H9 (cell line): ENCODE data around the gene IL17REL. TPM values are rescaled to one million over a fixed set of nuclear protein-coding genes. Genes with fewer than 3 reads are reported as not detected.

Experiments used
- DNase-seq: peaks from one replicate; pipeline ENCODE4 v3.0.0-alpha.2; 2017
- H2AFZ ChIP-seq: one replicate; pipeline ENCODE4 v1.6.1; 2013; ENCODE audit warnings: mild to moderate bottlenecking, low read length, control low read depth, moderate library complexity
- H2AK5ac ChIP-seq: 2 replicates; pipeline ENCODE4 v1.6.1; 2013; ENCODE audit warnings: low read length, control low read depth, mixed read lengths; ENCODE audit not compliant: insufficient read length
- H2BK120ac ChIP-seq: one replicate; pipeline ENCODE4 v1.6.1; 2013; ENCODE audit warnings: low read depth, mild to moderate bottlenecking, low read length, control low read depth, inconsistent platforms; ENCODE audit not compliant: poor library complexity, severe bottlenecking
- H2BK12ac ChIP-seq: 2 replicates; pipeline ENCODE4 v1.6.1; 2013; ENCODE audit warnings: low read length, control low read depth, mixed read lengths, low read depth; ENCODE audit not compliant: insufficient read length
- H2BK15ac ChIP-seq: 2 replicates; pipeline ENCODE4 v1.6.1; 2013; ENCODE audit warnings: low read depth, low read length, control low read depth
- H2BK20ac ChIP-seq: one replicate; pipeline ENCODE4 v1.6.1; 2013; ENCODE audit warnings: low read depth, mild to moderate bottlenecking, low read length, control low read depth, inconsistent platforms; ENCODE audit not compliant: poor library complexity, severe bottlenecking
- H2BK5ac ChIP-seq: 2 replicates; pipeline ENCODE4 v1.6.1; 2013; ENCODE audit warnings: low read length, control low read depth, mixed read lengths; ENCODE audit not compliant: insufficient read length
- H3K14ac ChIP-seq: 2 replicates; pipeline ENCODE4 v1.6.1; 2013; ENCODE audit warnings: low read length, control low read depth; ENCODE audit not compliant: insufficient read depth
- H3K18ac ChIP-seq: 2 replicates; pipeline ENCODE4 v1.6.1; 2013; ENCODE audit warnings: low read depth, mild to moderate bottlenecking, mixed read lengths, low read length, control low read depth; ENCODE audit not compliant: insufficient read length
- H3K23ac ChIP-seq: 2 replicates; pipeline ENCODE4 v1.6.1; 2013; ENCODE audit warnings: low read length, control low read depth, mixed read lengths, low read depth; ENCODE audit not compliant: insufficient read length
- H3K23me2 ChIP-seq: 2 replicates; pipeline ENCODE4 v1.6.1; 2013; ENCODE audit warnings: low read depth, mild to moderate bottlenecking, mixed read lengths, low read length, control low read depth; ENCODE audit not compliant: insufficient read length, poor library complexity, severe bottlenecking
- H3K27ac ChIP-seq: 2 replicates; pipeline ENCODE4 v1.5.1; 2013; ENCODE audit warnings: low read length, control low read depth, mixed read lengths, low read depth; ENCODE audit not compliant: insufficient read length
- H3K27me3 ChIP-seq: 2 replicates; pipeline ENCODE4 v1.6.1; 2013; ENCODE audit warnings: low read length, control low read depth, inconsistent platforms; ENCODE audit not compliant: insufficient read depth
- H3K4ac ChIP-seq: 2 replicates; pipeline ENCODE4 v1.6.1; 2013; ENCODE audit warnings: low read depth, mild to moderate bottlenecking, control low read depth, inconsistent platforms, low read length, moderate library complexity
- H3K4me1 ChIP-seq: 2 replicates; pipeline ENCODE4 v1.6.1; 2013; ENCODE audit warnings: low read length, control low read depth, inconsistent platforms; ENCODE audit not compliant: insufficient read depth
- H3K4me2 ChIP-seq: 2 replicates; pipeline ENCODE4 v1.6.1; 2013; ENCODE audit warnings: low read length, control low read depth, mixed read lengths; ENCODE audit not compliant: insufficient read length, insufficient read depth
- H3K56ac ChIP-seq: 2 replicates; pipeline ENCODE4 v1.6.1; 2013; ENCODE audit warnings: low read depth, mild to moderate bottlenecking, mixed read lengths, low read length, control low read depth; ENCODE audit not compliant: insufficient read length
- H3K79me1 ChIP-seq: 2 replicates; pipeline ENCODE4 v1.6.1; 2013; ENCODE audit warnings: low read depth, mild to moderate bottlenecking, moderate library complexity, low read length, control low read depth, inconsistent platforms; ENCODE audit not compliant: insufficient read depth, poor library complexity, severe bottlenecking
- H3K79me2 ChIP-seq: 2 replicates; pipeline ENCODE4 v1.6.1; 2013; ENCODE audit warnings: low read length, control low read depth, inconsistent platforms; ENCODE audit not compliant: insufficient read depth
- H3K9ac ChIP-seq: 2 replicates; pipeline ENCODE4 v1.6.1; 2013; ENCODE audit warnings: low read length, control low read depth, mixed read lengths; ENCODE audit not compliant: insufficient read length; ENCODE audit errors: extremely low read depth
- H3K9me3 ChIP-seq: one replicate; pipeline ENCODE4 v1.6.1; 2013; ENCODE audit warnings: low read depth, low read length, inconsistent platforms; ENCODE audit not compliant: control insufficient read depth
- H3T11ph ChIP-seq: one replicate; pipeline ENCODE4 v1.6.1; 2013; ENCODE audit warnings: mild to moderate bottlenecking, low read length, control low read depth, inconsistent platforms
- H4K20me1 ChIP-seq: one replicate; pipeline ENCODE4 v1.6.1; 2013; ENCODE audit not compliant: control insufficient read depth, insufficient read length, insufficient read depth
- H4K5ac ChIP-seq: 2 replicates; pipeline ENCODE4 v1.6.1; 2013; ENCODE audit warnings: low read depth, mild to moderate bottlenecking, mixed read lengths, low read length, control low read depth; ENCODE audit not compliant: insufficient read length
- H4K8ac ChIP-seq: replicated peaks from 2 replicates; pipeline ENCODE4 v1.6.1; 2013; ENCODE audit warnings: low read length, control low read depth, mixed read lengths, low read depth; ENCODE audit not compliant: insufficient read length
- H4K91ac ChIP-seq: 2 replicates; pipeline ENCODE4 v1.6.1; 2013; ENCODE audit warnings: low read depth, mild to moderate bottlenecking, moderate library complexity, mixed read lengths, low read length, control low read depth; ENCODE audit not compliant: insufficient read length
- H3K27ac Mint-ChIP-seq, 3 experiments: 2 replicates in 2 of 3; 3 replicates in 1 of 3; pipeline ENCODE4 v1.8.0; 2020 to 2021; ENCODE audit warnings: mixed read lengths in 3 of 3, mild to moderate bottlenecking in 1 of 3, moderate library complexity in 1 of 3
- H3K27me3 Mint-ChIP-seq: 2 replicates; pipeline ENCODE4 v1.8.0; 2021; ENCODE audit warnings: low read depth, mild to moderate bottlenecking, moderate library complexity, mixed read lengths
- H3K36me3 Mint-ChIP-seq, 3 experiments: 2 replicates in 2 of 3; 3 replicates in 1 of 3; pipeline ENCODE4 v1.8.0; 2020 to 2021; ENCODE audit warnings: low read depth in 3 of 3, mixed read lengths in 3 of 3; ENCODE audit not compliant: insufficient read depth in 1 of 3
- H3K4me1 Mint-ChIP-seq, 2 experiments: 2 replicates each; pipeline ENCODE4 v1.8.0; 2020; ENCODE audit warnings: mixed read lengths in 2 of 2
- H3K4me3 Mint-ChIP-seq, 2 experiments: 2 replicates in 1 of 2; 3 replicates in 1 of 2; pipeline ENCODE4 v1.8.0; 2020 to 2021; ENCODE audit warnings: mild to moderate bottlenecking in 2 of 2, mixed read lengths in 2 of 2, moderate library complexity in 1 of 2
- H3K9me3 Mint-ChIP-seq, 2 experiments: 2 replicates in 1 of 2; 3 replicates in 1 of 2; pipeline ENCODE4 v1.8.0; 2020; ENCODE audit warnings: mild to moderate bottlenecking in 2 of 2, mixed read lengths in 2 of 2, moderate library complexity in 1 of 2
- WGBS: extraction: QIAGEN DNeasy Blood & Tissue Kit; methylation state at CpG from one replicate; pipeline ENCODE4 v1.1.7; 2013; ENCODE audit warnings: missing lambda C conversion rate, low lambda C conversion rate, mixed read lengths; ENCODE audit not compliant: insufficient read length; ENCODE audit errors: extremely low coverage; 5-methylcytosine and 5-hydroxymethylcytosine counted together
- total RNA-seq: library from RNA; stranded (reverse); gene quantifications from 2 replicates; pipeline ENCODE4 v1.2.1, GENCODE V29; 2021
- TF ChIP-seq, protein P1 (sequence below): fragments of 200-600 bp; sonication (generic); conservative IDR thresholded peaks from 3 replicates; pipeline ENCODE4 v1.8.0; 2021; ENCODE audit warnings: antibody characterized with exemption, mild to moderate bottlenecking

IL17REL gene
- total RNA-seq, 1 experiment from 2014 or later, result 0.20 TPM

DNA sequence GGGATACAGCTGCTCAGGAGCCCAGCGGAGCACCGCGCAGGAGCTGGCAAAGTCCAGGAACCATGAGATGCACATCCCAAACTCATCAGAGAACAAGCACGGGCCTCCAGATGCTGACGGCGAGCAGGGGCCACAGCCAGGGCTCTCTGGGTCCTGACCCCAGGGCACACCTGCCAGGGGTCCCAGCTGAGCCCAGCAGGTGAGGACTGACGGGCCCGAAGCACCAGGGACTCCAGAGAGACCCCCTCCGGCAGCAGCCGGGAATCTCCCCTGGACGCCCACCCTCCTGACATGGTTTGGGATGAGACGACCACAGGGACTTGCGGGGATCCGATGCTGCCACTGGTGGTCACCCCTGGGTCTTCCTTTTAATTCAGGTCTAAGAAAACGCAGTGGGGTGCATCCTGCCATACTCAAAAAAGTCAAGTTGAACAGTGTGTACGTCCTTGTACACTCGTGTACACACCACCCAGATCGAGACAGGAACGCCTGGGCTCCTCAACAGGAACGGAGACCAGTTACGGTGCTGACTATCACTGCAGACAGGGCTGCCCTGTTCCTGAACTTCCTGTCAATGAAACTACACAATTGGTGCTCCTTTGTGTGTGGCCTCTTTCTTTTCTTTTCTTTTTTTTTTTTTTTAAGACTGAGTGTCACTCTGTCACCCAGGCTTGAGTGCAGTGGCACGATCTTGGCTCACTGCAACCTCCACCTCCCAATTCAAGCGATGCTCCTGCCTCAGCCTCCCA, 23.6 kb upstream of the IL17REL start:
- H3K56ac ChIP-seq, result no peak overlapping the region
- Mint-ChIP-seq H3K27ac (no peak overlapping the region), H3K27me3 (peaks cover 12% of the 10 kb centered on the region), H3K4me3 (no peak overlapping the region), H3K9me3 (peaks cover 4 to 10% of the 10 kb centered on the region in 2 experiments; a peak in 3 of 5 replicates), H3K36me3 (no peaks in the 10 kb centered on the region), H3K4me1 (no peaks in the 10 kb centered on the region)
- no peak overlapping the region for H3K18ac ChIP-seq
- no peak overlapping the region for H2BK20ac ChIP-seq
- no CpG with 5 or more reads among the region's 23 CpGs for WGBS
- no peaks in the 10 kb centered on the region for H4K20me1 ChIP-seq
- H3K27ac ChIP-seq, result no peak overlapping the region
- H3K4me2 ChIP-seq, result no peak overlapping the region
- H3K23me2 ChIP-seq, result no peaks in the 10 kb centered on the region
- TF ChIP-seq, protein P1, sequence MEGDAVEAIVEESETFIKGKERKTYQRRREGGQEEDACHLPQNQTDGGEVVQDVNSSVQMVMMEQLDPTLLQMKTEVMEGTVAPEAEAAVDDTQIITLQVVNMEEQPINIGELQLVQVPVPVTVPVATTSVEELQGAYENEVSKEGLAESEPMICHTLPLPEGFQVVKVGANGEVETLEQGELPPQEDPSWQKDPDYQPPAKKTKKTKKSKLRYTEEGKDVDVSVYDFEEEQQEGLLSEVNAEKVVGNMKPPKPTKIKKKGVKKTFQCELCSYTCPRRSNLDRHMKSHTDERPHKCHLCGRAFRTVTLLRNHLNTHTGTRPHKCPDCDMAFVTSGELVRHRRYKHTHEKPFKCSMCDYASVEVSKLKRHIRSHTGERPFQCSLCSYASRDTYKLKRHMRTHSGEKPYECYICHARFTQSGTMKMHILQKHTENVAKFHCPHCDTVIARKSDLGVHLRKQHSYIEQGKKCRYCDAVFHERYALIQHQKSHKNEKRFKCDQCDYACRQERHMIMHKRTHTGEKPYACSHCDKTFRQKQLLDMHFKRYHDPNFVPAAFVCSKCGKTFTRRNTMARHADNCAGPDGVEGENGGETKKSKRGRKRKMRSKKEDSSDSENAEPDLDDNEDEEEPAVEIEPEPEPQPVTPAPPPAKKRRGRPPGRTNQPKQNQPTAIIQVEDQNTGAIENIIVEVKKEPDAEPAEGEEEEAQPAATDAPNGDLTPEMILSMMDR, result no peak
- H3K4me1 ChIP-seq, result no peaks in the 10 kb centered on the region
- no peak overlapping the region for H4K8ac ChIP-seq
- no peak overlapping the region for H2BK15ac ChIP-seq
- H3K14ac ChIP-seq, result no peak overlapping the region; the same call in 1 of the 2 replicates
- no peak overlapping the region for H2BK120ac ChIP-seq
- H4K91ac ChIP-seq, result no peak overlapping the region
- H2AFZ ChIP-seq, result no peak overlapping the region
- no peaks in the 10 kb centered on the region for H3K79me1 ChIP-seq
- no peak overlapping the region for H2AK5ac ChIP-seq
- H3K9ac ChIP-seq, result no peak overlapping the region
- no peak overlapping the region for H2BK12ac ChIP-seq
- no peak for DNase-seq
- H3K79me2 ChIP-seq, result no peaks in the 10 kb centered on the region
- H3K23ac ChIP-seq, result no peak overlapping the region
- H3K9me3 ChIP-seq, result no peaks in the 10 kb centered on the region
- no peak overlapping the region for H2BK5ac ChIP-seq
- no peak overlapping the region for H3T11ph ChIP-seq
- no peaks in the 10 kb centered on the region for H3K27me3 ChIP-seq
- no peak overlapping the region for H3K4ac ChIP-seq
- no peak overlapping the region for H4K5ac ChIP-seq
